GM20431 (cell line): ENCODE measurements around the gene PKIB.

ENCODE experiments used
- in situ Hi-C: fragments of 300-500 bp; cut with MseI, MboI; formaldehyde crosslinking; loops from one replicate; pipeline ENCODE4 v1.15.0; 2020; ENCODE audit warnings: low sequenced_read_pairs; ENCODE audit not compliant: unreplicated experiment

The PKIB gene

DNA sequence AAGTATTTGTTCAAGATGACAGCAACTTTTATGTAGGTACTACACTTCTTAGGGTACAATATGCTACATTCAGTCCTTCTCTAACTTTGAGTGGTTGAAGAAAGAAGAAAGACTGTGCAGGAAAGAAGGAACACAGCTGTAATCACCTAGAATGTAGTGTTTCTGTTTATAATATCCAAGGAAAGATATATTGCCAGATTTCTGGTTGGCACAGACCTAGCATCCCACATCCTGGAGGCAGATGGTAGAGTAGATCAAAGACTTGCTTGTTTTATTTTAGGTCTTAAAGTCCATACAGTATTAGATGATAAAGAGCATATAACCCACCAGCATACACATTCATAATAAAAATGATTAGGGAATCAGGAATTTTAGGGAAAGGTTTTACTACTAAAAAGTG is 156.1 kb downstream of the PKIB start:
- in situ Hi-C loops: no loop called here

DNA sequence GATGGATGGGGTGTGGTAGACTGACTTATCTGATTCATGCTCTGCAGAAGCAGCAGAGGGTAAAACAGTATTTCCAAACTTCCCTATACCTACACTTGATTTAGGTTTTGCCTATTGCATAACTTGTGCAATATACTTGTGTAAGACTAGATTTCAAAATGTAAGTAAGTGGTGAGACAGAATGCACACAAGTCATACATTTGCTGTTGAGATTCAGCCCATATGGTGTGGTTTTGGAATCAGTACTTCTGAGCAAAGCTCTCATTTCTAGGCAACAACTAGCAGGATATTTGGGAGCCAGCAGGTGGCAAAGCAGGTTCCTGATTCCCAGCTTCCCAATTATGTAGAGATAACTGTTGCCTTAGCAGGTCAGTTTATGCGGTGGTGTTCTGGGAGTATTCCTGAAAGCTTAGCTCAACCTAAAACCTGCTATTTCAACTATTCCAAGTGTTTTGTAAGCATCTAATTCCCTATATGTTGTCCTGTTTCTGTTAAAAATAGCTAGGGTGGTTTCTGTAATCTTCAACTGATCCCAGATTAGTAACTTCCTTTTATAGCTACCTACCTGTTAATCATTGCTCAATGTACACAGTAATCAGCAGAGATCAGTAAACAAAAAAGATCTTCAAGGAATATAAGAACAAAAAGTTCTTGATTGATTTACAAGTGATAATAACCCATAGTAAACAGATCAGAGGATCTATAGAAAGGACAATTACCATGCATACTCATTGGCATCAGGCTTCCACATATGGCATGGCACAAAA is 160.8 kb downstream of the PKIB start:
- in situ Hi-C loops: no loop called here

DNA sequence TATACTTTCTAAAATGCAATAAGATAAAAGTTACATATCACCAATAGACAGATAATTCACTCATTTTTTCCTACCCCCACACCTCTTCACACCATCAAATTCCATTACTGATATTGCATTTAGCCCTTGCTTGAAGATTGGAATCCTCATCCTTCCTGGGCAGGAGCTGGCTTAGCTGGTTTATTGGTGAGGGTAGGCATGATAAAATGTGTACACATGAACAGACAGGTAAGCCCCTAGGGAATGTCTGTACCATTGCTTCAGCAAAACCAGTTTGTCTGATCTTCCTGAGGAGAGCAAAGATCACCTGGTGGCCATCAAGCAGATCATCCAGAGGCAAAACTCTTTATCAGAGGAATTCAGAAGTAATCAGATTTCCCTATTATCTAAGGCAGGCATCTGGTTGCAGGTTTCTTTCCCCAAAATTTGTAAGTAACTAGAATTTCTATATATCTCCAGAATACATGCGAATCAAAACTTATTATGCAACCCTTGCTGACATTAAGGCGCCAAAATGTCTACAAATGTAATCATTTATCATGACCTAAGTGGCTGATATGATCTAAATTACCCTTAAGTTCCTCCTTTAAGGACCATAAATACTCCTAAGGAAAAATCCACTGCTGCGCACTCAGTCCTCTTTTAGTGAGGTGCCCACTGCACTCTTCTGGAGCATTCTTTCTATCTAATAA is 162.7 kb downstream of the PKIB start:
- in situ Hi-C loops: no loop called here
